H1 (cell line): ENCODE results near the gene ATOH8. TPM values are rescaled to one million over a fixed set of nuclear protein-coding genes. Genes with fewer than 3 reads are reported as not detected.

ENCODE experiments used
- CTCF ChIA-PET: fragments of 300-600 bp; sonication (Branson Sonifier 250); formaldehyde crosslinking; loops from one replicate; lab custom pipeline; 2021; ENCODE audit not compliant: partially characterized antibody; lab: Charles Lee
- POLR2A ChIA-PET: fragments of 300-600 bp; sonication (Branson Sonifier 250); formaldehyde crosslinking; loops from one replicate; lab custom pipeline; 2021; ENCODE audit warnings: inconsistent platforms; ENCODE audit not compliant: partially characterized antibody; lab: Charles Lee
- DNase-seq, 2 experiments: peaks; one replicate each; pipeline versions ENCODE4 v3.0.0 to v3.0.0-alpha.2; 2010 to 2022; ENCODE audit warnings: low spot score in 2 of 2, low read depth in 1 of 2, mixed read lengths in 1 of 2
- FAIRE-seq: peaks from 2 replicates; lab custom pipeline; 2011; peaks lifted over from hg19 to GRCh38; lab: Jason Lieb, UNC
- H2AFZ ChIP-seq: 2 replicates; pipeline ENCODE4 v1.8.1; 2012; ENCODE audit warnings: low read length, inconsistent platforms
- H2AK5ac ChIP-seq: 2 replicates; pipeline ENCODE4 v1.6.1; 2013; ENCODE audit warnings: low read depth, low read length
- H2BK120ac ChIP-seq: replicated peaks from 2 replicates; pipeline ENCODE3; 2013; ENCODE audit warnings: low read depth, low read length, inconsistent platforms
- H2BK12ac ChIP-seq: 2 replicates; pipeline ENCODE4 v1.6.1; 2013; ENCODE audit warnings: low read depth, low read length
- H2BK15ac ChIP-seq: 2 replicates; pipeline ENCODE4 v1.6.1; 2013; ENCODE audit warnings: low read length
- H2BK20ac ChIP-seq: 2 replicates; pipeline ENCODE4 v1.6.1; 2013; ENCODE audit warnings: low read length
- H2BK5ac ChIP-seq: 2 replicates; pipeline ENCODE4 v1.6.1; 2013; ENCODE audit warnings: low read depth, low read length
- H3K14ac ChIP-seq: 2 replicates; pipeline ENCODE4 v1.6.1; 2013; ENCODE audit warnings: inconsistent platforms; ENCODE audit not compliant: insufficient read length
- H3K18ac ChIP-seq: 2 replicates; pipeline ENCODE4 v1.6.1; 2013; ENCODE audit warnings: low read length; ENCODE audit errors: extremely low read depth
- H3K23ac ChIP-seq: 2 replicates; pipeline ENCODE4 v1.6.1; 2013; ENCODE audit warnings: inconsistent platforms; ENCODE audit not compliant: insufficient read length
- H3K23me2 ChIP-seq: 2 replicates; pipeline ENCODE4 v1.6.1; 2013; ENCODE audit warnings: low read depth, low read length
- H3K27ac ChIP-seq: 2 replicates; pipeline ENCODE4 v1.6.1; 2011; ENCODE audit warnings: low read depth, low read length, inconsistent platforms
- H3K27me3 ChIP-seq, 4 experiments: replicated peaks in 1 of 4; 1 replicate in 1 of 4; 2 replicates in 3 of 4; pipeline versions ENCODE4 v1.6.1 to v1.8.1; 2011 to 2013; ENCODE audit warnings: low read length in 3 of 4, mild to moderate bottlenecking in 3 of 4, inconsistent platforms in 2 of 4, mixed read lengths in 2 of 4, moderate library complexity in 1 of 4; ENCODE audit not compliant: control insufficient read depth in 3 of 4, insufficient read depth in 3 of 4; ENCODE audit errors: extremely low read depth in 1 of 4
- H3K36me3 ChIP-seq, 4 experiments: 2 replicates each; pipeline versions ENCODE4 v1.6.1 to v1.8.1; 2011 to 2013; ENCODE audit warnings: mild to moderate bottlenecking in 4 of 4, low read length in 3 of 4, moderate library complexity in 2 of 4, control low read depth in 1 of 4, inconsistent platforms in 1 of 4; ENCODE audit not compliant: insufficient read depth in 4 of 4, control insufficient read depth in 2 of 4
- H3K4ac ChIP-seq: replicated peaks from 2 replicates; pipeline ENCODE3; 2013; ENCODE audit warnings: low read length, low read depth, mixed read lengths, inconsistent platforms; ENCODE audit not compliant: insufficient read length
- H3K4me1 ChIP-seq, 4 experiments: replicated peaks in 1 of 4; 1 replicate in 1 of 4; 2 replicates in 3 of 4; pipeline versions ENCODE4 v1.6.1 to v1.8.1; 2011 to 2013; ENCODE audit warnings: low read length in 3 of 4, inconsistent platforms in 2 of 4, mixed read lengths in 1 of 4; ENCODE audit not compliant: insufficient read depth in 4 of 4, control insufficient read depth in 3 of 4
- H3K4me2 ChIP-seq, 2 experiments: 2 replicates each; pipeline versions ENCODE4 v1.6.1 to v1.8.1; 2011 to 2013; ENCODE audit warnings: low read depth in 2 of 2, low read length in 2 of 2, control low read depth in 1 of 2, inconsistent platforms in 1 of 2, mild to moderate bottlenecking in 1 of 2; ENCODE audit not compliant: insufficient read depth in 1 of 2
- H3K4me3 ChIP-seq, 4 experiments: fragments of 200-600, 300-600 bp in 1 of 4; sonication (generic), shearing (Covaris generic), sonication (Bioruptor Twin) in 1 of 4; 2 replicates each; pipeline versions ENCODE4 v1.5.1 to v1.8.1; 2011 to 2016; ENCODE audit warnings: low read length in 4 of 4, low read depth in 3 of 4, control low read depth in 2 of 4, inconsistent platforms in 2 of 4, mild to moderate bottlenecking in 2 of 4, mixed read lengths in 1 of 4, moderate library complexity in 1 of 4; ENCODE audit not compliant: insufficient read depth in 2 of 4; ENCODE audit errors: extremely low read depth in 1 of 4
- H3K56ac ChIP-seq: replicated peaks from 2 replicates; pipeline ENCODE3; 2013; ENCODE audit warnings: low read depth, mild to moderate bottlenecking, mixed read lengths, low read length, inconsistent platforms; ENCODE audit not compliant: insufficient read length
- H3K79me1 ChIP-seq: 2 replicates; pipeline ENCODE4 v1.6.1; 2013; ENCODE audit warnings: low read depth, low read length, control low read depth
- H3K79me2 ChIP-seq, 2 experiments: 2 replicates each; pipeline versions ENCODE4 v1.6.1 to v1.8.1; 2012 to 2013; ENCODE audit warnings: low read length in 2 of 2, mild to moderate bottlenecking in 2 of 2, inconsistent platforms in 1 of 2; ENCODE audit not compliant: insufficient read depth in 2 of 2, control insufficient read depth in 1 of 2
- H3K9ac ChIP-seq, 4 experiments: replicated peaks in 1 of 4; 1 replicate in 1 of 4; 2 replicates in 3 of 4; pipeline versions ENCODE4 v1.6.1 to v1.8.1; 2011 to 2013; ENCODE audit warnings: low read depth in 3 of 4, low read length in 3 of 4, control low read depth in 2 of 4, mild to moderate bottlenecking in 2 of 4, moderate library complexity in 2 of 4, inconsistent platforms in 1 of 4; ENCODE audit errors: extremely low read depth in 1 of 4
- H3K9me3 ChIP-seq, 2 experiments: 2 replicates each; pipeline versions ENCODE4 v1.6.1 to v1.8.1; 2012 to 2013; ENCODE audit warnings: mild to moderate bottlenecking in 2 of 2, moderate library complexity in 2 of 2, control low read depth in 1 of 2, inconsistent platforms in 1 of 2, low read depth in 1 of 2, low read length in 1 of 2, mixed read lengths in 1 of 2; ENCODE audit not compliant: insufficient read depth in 2 of 2
- H4K20me1 ChIP-seq, 2 experiments: replicated peaks in 1 of 2; 2 replicates each; pipeline versions ENCODE3 to v1.8.1; 2011 to 2013; ENCODE audit warnings: inconsistent platforms in 2 of 2, low read length in 2 of 2, mild to moderate bottlenecking in 1 of 2; ENCODE audit not compliant: insufficient read depth in 2 of 2, control insufficient read depth in 1 of 2
- H4K5ac ChIP-seq: 2 replicates; pipeline ENCODE4 v1.6.1; 2013; ENCODE audit warnings: low read length, low read depth, mixed read lengths, inconsistent platforms; ENCODE audit not compliant: insufficient read length
- H4K8ac ChIP-seq: 2 replicates; pipeline ENCODE4 v1.8.0; 2013; ENCODE audit warnings: mild to moderate bottlenecking, moderate library complexity, low read length, inconsistent platforms; ENCODE audit not compliant: insufficient read depth; ENCODE audit errors: extremely low read depth
- H4K91ac ChIP-seq: replicated peaks from 2 replicates; pipeline ENCODE3; 2013; ENCODE audit warnings: low read length, mixed read lengths, inconsistent platforms; ENCODE audit not compliant: insufficient read length
- BCL11A ChIP-seq, 2 experiments: IDR thresholded peaks; one replicate each; pipeline ENCODE4 v1.6.1; 2011; ENCODE audit warnings: low read depth in 2 of 2, low read length in 2 of 2, mild to moderate bottlenecking in 2 of 2
- BRCA1 ChIP-seq: IDR thresholded peaks from 2 replicates; pipeline ENCODE4 v1.6.1; 2012; ENCODE audit warnings: low read depth, low read length, improper control_type of control experiment
- CBX5 ChIP-seq: fragments of 300-800, 300-1000 bp; sonication (generic); IDR thresholded peaks from 2 replicates; pipeline ENCODE4 v1.7.1; 2016; ENCODE audit warnings: antibody characterized with exemption, low read length, low read depth
- CREB1 ChIP-seq: IDR thresholded peaks from 2 replicates; pipeline ENCODE4 v1.6.1; 2012; ENCODE audit warnings: inconsistent platforms
- HDAC2 ChIP-seq, 2 experiments: fragments of 300-600 bp in 1 of 2; sonication (generic) in 1 of 2; IDR thresholded peaks; 2 replicates each; pipeline ENCODE4 v1.6.1; 2011 to 2012; ENCODE audit warnings: low read depth in 2 of 2, low read length in 2 of 2, mild to moderate bottlenecking in 2 of 2, moderate library complexity in 2 of 2, borderline replicate concordance in 1 of 2, inconsistent platforms in 1 of 2
- JUND ChIP-seq: IDR thresholded peaks from 2 replicates; pipeline ENCODE4 v1.6.1; 2011; ENCODE audit warnings: mild to moderate bottlenecking, improper control_type of control experiment, low read length
- PHF8 ChIP-seq: fragments of 200-600 bp; sonication (generic); conservative IDR thresholded peaks from 2 replicates; pipeline ENCODE4 v1.7.1; 2012; ENCODE audit warnings: low read depth, mild to moderate bottlenecking, inconsistent platforms, low read length, moderate library complexity
- POU5F1 ChIP-seq: IDR thresholded peaks from 2 replicates; pipeline ENCODE4 v1.6.1; 2011; ENCODE audit warnings: low read depth, mild to moderate bottlenecking, low read length, moderate library complexity
- RXRA ChIP-seq: IDR thresholded peaks from 2 replicates; pipeline ENCODE4 v1.6.1; 2011; ENCODE audit warnings: low read depth, mild to moderate bottlenecking, low read length, moderate library complexity; ENCODE audit not compliant: insufficient read depth
- SAP30 ChIP-seq: fragments of 300-600 bp; sonication (generic); IDR thresholded peaks from 2 replicates; pipeline ENCODE4 v1.7.1; 2012; ENCODE audit warnings: low read length, moderate library complexity, mild to moderate bottlenecking, inconsistent platforms; ENCODE audit not compliant: insufficient read depth, insufficient replicate concordance
- SIRT6 ChIP-seq: IDR thresholded peaks from one replicate; pipeline ENCODE4 v1.7.1; 2012; ENCODE audit warnings: low read length, inconsistent platforms
- SP1 ChIP-seq: IDR thresholded peaks from 2 replicates; pipeline ENCODE4 v1.6.1; 2011; ENCODE audit warnings: low read depth, low read length
- TCF12 ChIP-seq: IDR thresholded peaks from 2 replicates; pipeline ENCODE4 v1.6.1; 2011; ENCODE audit warnings: low read depth, mild to moderate bottlenecking, low read length
- WGBS, 2 experiments: shearing (Covaris generic) in 1 of 2; methylation state at CpG; one replicate each; pipeline versions ENCODE4 v1.1.6 to v1.1.7; 2013 to 2015; ENCODE audit warnings: low lambda C conversion rate in 2 of 2, mixed read lengths in 2 of 2, inconsistent platforms in 1 of 2, low coverage in 1 of 2, missing lambda C conversion rate in 1 of 2; ENCODE audit not compliant: insufficient replicate concordance in 2 of 2, insufficient coverage in 1 of 2, insufficient read length in 1 of 2; ENCODE audit errors: extremely low coverage in 1 of 2, missing lambda C conversion rate in 1 of 2; 5-methylcytosine and 5-hydroxymethylcytosine counted together
- polyA plus RNA-seq, 7 experiments: library from polyadenylated mRNA; depleted of rRNA in 3 of 7; stranded (reverse) in 5 of 7; unstranded in 2 of 7; fragments of >200 nt in 5 of 7; fragments of 200-250 nt in 2 of 7; gene quantifications; 1 replicate in 5 of 7; 2 replicates in 1 of 7; 4 replicates in 1 of 7; pipeline versions ENCODE4 v1.2.1 to v1.2.3, GENCODE V29; 2011 to 2013; ENCODE audit warnings: missing spikeins in 2 of 7, mixed read lengths in 2 of 7
- total RNA-seq: library from RNA; stranded (reverse); fragmentation: NEBNext Ultra II Directional; extraction: Animal tissue kit (Norgen Biotek cat#: 25700); gene quantifications from 2 replicates; pipeline ENCODE4 v1.2.1, GENCODE V29; 2021
- TF ChIP-seq, protein P1 (sequence below): IDR thresholded peaks from 2 replicates; pipeline ENCODE4 v1.6.1; 2012; ENCODE audit warnings: inconsistent platforms

Gene ATOH8
- total and polyA plus RNA-seq, 2 of the 8 experiments (the other 6 are each of a cell fraction or from before 2014, with no cell fraction given): 0.50 to 0.53 TPM

DNA sequence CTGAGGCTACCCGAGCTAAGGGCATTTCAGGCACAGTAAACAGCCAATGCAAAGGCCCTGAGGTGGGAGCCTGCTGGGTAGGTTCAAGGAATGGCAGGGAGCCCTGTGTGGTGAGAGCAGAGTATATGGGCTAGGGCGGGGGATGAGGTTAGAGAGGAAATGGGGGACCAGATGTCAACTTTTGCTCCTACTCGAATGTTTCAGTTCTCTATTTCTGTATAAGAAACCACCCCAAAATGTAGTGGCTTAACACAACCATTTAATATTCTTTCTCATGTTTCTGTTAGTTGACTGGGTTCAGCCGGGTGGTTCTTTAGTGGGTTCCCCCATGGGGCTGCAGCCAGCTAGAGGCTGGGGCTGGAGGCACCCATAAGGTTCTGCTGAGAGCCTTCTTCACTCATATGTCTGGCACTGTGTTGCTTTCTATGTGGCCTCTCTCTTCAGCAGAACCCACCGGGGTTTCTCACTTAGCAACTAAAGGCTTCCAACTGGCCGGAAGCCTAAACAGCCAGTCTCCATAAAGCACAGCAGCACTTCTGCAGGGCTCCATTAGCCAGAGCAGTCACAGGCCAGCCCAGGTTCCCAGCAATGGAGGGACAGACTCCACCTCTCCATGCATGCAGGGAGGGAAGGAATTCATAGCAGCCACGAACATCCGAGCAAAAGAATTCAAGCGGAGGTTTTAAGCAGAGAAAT is 5.6 kb upstream of the ATOH8 start:
- no peak overlapping the region for H2BK15ac ChIP-seq
- 84% methylated on average over 9 of the region's 9 CpGs; no CpG with 5 or more reads in 1 of the 2 experiments for WGBS, 2 experiments

More for the DNA sequence above, 5.6 kb upstream of the ATOH8 start:
- Histone ChIP-seq H3K27ac (no peak overlapping the region), H3K27me3 (peaks cover 21 to 33% (median 28%) of the 10 kb centered on the region in 4 experiments), H2BK20ac (no peak overlapping the region), H3K79me1 (no peaks in the 10 kb centered on the region), H3K23me2 (peaks cover 3% of the 10 kb centered on the region), H3K79me2 (no peaks in the 10 kb centered on the region), H4K20me1 (no peaks in the 10 kb centered on the region), H3K9me3 (no peaks in the 10 kb centered on the region), H2BK5ac (no peak overlapping the region), H3K4me1 (peaks cover 0 to 3% (median 2%) of the 10 kb centered on the region in 4 experiments; a peak in 1 of 7 replicates), H4K5ac (no peak overlapping the region), H3K36me3 (no peaks in the 10 kb centered on the region), H3K4ac (no peak overlapping the region), H3K18ac (no peak overlapping the region), H3K4me3 (no peak overlapping the region), H2AFZ (no peak overlapping the region), H2BK120ac (no peak overlapping the region), H2AK5ac (no peak overlapping the region), H4K91ac (no peak overlapping the region), H3K4me2 (no peak overlapping the region), H2BK12ac (no peak overlapping the region), H4K8ac (no peak overlapping the region), H3K23ac (no peak overlapping the region), H3K56ac (no peak overlapping the region), H3K14ac (no peak overlapping the region), H3K9ac (no peak overlapping the region)
- FAIRE-seq (no peak), DNase-seq (no peak)
- ChIA-PET POLR2A (no interaction called here), CTCF (interaction anchor here (0.7 to 47.8 kb wide), 13 partner anchors 11 to 79 kb away, joined by 3 to 986 read pairs (median 14); no protein-coding TSS in a partner anchor)
- TF ChIP-seq TCF12 (no peak), CBX5 (no peak), RXRA (no peak), SIRT6 (no peak), HDAC2 (IDR thresholded peaks at IDR 0.05; ENCODE audit: borderline replicate concordance in 1 of 2, low read depth in 2 of 2, low read length in 2 of 2) (no peak), BRCA1 (no peak), CREB1 (no peak), SAP30 (no peak), SP1 (no peak), JUND (no peak), PHF8 (no peak), BCL11A (IDR thresholded peaks at IDR 0.05; ENCODE audit: low read depth in 2 of 2, low read length in 2 of 2) (no peak), POU5F1 (no peak)
- TF ChIP-seq, protein P1, sequence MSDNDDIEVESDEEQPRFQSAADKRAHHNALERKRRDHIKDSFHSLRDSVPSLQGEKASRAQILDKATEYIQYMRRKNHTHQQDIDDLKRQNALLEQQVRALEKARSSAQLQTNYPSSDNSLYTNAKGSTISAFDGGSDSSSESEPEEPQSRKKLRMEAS: no peak
